Cardiac muscle cell (in vitro differentiated cells and primary cell): ENCODE results near the gene PEX11A. TPM values are rescaled to one million over a fixed set of nuclear protein-coding genes. Genes with fewer than 3 reads are reported as not detected.

Experiments used
- DNase-seq, 2 donors: peaks; one replicate each; pipeline versions ENCODE4 v3.0.0 to v3.0.0-alpha.2; 2010 to 2017; ENCODE audit warnings: low read depth in 1 of 2, low spot score in 1 of 2
- H3K27ac ChIP-seq: fragments of 200-600 bp; sonication (generic); 2 replicates; pipeline ENCODE4 v1.5.1; 2016
- H3K27me3 ChIP-seq: fragments of 200-600 bp; sonication (generic); 2 replicates; pipeline ENCODE4 v1.6.0; 2016; ENCODE audit warnings: control low read depth
- H3K36me3 ChIP-seq: fragments of 200-600 bp; sonication (generic); 2 replicates; pipeline ENCODE4 v1.5.1; 2016; ENCODE audit warnings: control low read depth
- H3K4me1 ChIP-seq: fragments of 200-600 bp; sonication (generic); 2 replicates; pipeline ENCODE4 v1.8.1; 2017; ENCODE audit warnings: low read depth, mild to moderate bottlenecking, mixed run types
- H3K4me3 ChIP-seq: fragments of 200-600 bp; sonication (generic); 2 replicates; pipeline ENCODE4 v1.5.1; 2016; ENCODE audit warnings: mild to moderate bottlenecking
- H3K9me3 ChIP-seq: fragments of 200-600 bp; sonication (generic); 2 replicates; pipeline ENCODE4 v1.5.1; 2017; ENCODE audit warnings: low read depth, mild to moderate bottlenecking, control low read depth
- polyA plus RNA-seq: library from polyadenylated mRNA; unstranded; fragments of >200 nt; fragmentation: Nextera tagmentation; extraction: Ambion mirVana; gene quantifications from 2 replicates; pipeline ENCODE4 v1.2.1, GENCODE V29; 2016
- total RNA-seq: library from RNA; depleted of rRNA; stranded (reverse); fragments of >200 nt; gene quantifications from 2 replicates; pipeline ENCODE4 v1.2.3, GENCODE V29; 2016
- TF ChIP-seq, protein P1 (sequence below): IDR thresholded peaks from 2 replicates; pipeline ENCODE4 v1.5.1; 2012; ENCODE audit warnings: low read depth, mild to moderate bottlenecking, low read length

The PEX11A gene
- total and polyA plus RNA-seq, 2 experiments from 2014 or later = 5.9 to 12.0 TPM

DNA sequence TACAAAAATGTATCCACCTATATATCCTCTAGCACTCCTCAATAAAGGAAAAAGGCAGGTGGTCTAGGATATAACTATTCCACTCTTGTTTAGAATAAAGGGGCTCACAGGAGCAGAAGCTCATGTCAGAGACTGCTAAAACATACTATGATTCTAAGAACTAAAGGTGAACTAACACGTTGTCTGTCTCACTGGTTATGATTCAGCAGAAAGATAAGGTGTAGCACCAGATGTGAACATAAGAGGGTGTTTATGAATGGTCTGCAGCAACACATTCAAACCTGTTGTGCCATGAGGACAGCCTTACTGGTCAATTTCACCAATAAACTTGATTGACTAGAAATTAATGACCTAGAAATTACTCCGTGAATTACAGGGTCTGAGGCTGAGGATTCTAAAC is 4.6 kb downstream of the PEX11A start:
- no peaks in the 10 kb centered on the region for H3K9me3 ChIP-seq
- DNase-seq = no peak
- peaks cover 3% of the 10 kb centered on the region for H3K36me3 ChIP-seq
- H3K27me3 ChIP-seq = no peaks in the 10 kb centered on the region
- H3K27ac ChIP-seq = no peak overlapping the region
- TF ChIP-seq, protein P1, sequence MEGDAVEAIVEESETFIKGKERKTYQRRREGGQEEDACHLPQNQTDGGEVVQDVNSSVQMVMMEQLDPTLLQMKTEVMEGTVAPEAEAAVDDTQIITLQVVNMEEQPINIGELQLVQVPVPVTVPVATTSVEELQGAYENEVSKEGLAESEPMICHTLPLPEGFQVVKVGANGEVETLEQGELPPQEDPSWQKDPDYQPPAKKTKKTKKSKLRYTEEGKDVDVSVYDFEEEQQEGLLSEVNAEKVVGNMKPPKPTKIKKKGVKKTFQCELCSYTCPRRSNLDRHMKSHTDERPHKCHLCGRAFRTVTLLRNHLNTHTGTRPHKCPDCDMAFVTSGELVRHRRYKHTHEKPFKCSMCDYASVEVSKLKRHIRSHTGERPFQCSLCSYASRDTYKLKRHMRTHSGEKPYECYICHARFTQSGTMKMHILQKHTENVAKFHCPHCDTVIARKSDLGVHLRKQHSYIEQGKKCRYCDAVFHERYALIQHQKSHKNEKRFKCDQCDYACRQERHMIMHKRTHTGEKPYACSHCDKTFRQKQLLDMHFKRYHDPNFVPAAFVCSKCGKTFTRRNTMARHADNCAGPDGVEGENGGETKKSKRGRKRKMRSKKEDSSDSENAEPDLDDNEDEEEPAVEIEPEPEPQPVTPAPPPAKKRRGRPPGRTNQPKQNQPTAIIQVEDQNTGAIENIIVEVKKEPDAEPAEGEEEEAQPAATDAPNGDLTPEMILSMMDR = no peak
- H3K4me3 ChIP-seq = no peak overlapping the region
- no peaks in the 10 kb centered on the region for H3K4me1 ChIP-seq

- H3K4me3 ChIP-seq = no peak overlapping the region
- H3K9me3 ChIP-seq = no peaks in the 10 kb centered on the region
- peaks cover 3% of the 10 kb centered on the region for H3K36me3 ChIP-seq
- H3K4me1 ChIP-seq = no peaks in the 10 kb centered on the region
- no peak for DNase-seq
- H3K27me3 ChIP-seq = no peaks in the 10 kb centered on the region
- TF ChIP-seq, protein P1 = no peak
- no peak overlapping the region for H3K27ac ChIP-seq
These were observed 9.4 kb downstream of the PEX11A start for GRCh38 chr15:89681146-89681545.

DNA sequence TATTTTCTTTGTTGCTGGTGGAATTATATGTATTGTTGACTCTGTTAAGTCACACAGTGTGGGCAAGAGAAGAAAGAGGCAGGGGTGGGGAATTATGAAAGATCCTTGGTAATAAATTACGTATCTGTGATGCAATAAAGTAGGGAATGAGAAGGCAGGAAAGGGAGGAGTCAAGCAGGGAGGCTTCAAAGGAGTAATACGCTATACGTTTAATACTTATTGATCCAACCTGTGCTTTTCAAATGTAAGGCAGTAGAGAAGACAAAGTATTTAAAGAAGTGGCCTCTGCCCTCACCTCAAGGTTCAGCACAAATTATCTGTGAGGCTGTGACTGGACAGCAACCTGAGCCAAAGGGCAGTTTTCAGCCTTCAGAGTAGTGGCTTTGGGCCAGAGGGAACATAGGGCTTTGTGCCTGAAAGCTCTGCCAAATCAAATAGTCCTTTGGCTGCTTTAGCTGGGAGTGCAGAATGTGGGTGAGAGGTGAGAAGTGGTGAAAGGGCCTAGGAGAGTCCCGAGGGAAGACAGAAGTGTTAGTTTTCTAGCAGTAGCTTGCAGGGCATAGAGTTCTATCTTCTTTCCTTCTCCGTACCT is 10.2 kb downstream of the PEX11A start:
- no peaks in the 10 kb centered on the region for H3K27me3 ChIP-seq
- no peaks in the 10 kb centered on the region for H3K9me3 ChIP-seq
- TF ChIP-seq, protein P1 = no peak
- DNase-seq = peak in 1 of 2 donors; percentile 97
- H3K36me3 ChIP-seq = peaks cover 3% of the 10 kb centered on the region
- no peaks in the 10 kb centered on the region for H3K4me1 ChIP-seq
- H3K27ac ChIP-seq = no peak overlapping the region
- no peak overlapping the region for H3K4me3 ChIP-seq

- Histone ChIP-seq H3K4me3 (no peak within 1 kb of the TSS), H3K4me1 (no peaks in the 10 kb centered on the region), H3K36me3 (peaks cover 1% of the 10 kb centered on the region), H3K9me3 (no peaks in the 10 kb centered on the region), H3K27me3 (no peaks in the 10 kb centered on the region), H3K27ac (no peak within 1 kb of the TSS)
- TF ChIP-seq, protein P1 = no peak
- no peak for DNase-seq
These were observed 11.3 kb downstream of the PEX11A start, which contains the start of gene PLIN1 for GRCh38 chr15:89679212-89679611. Gene PLIN1 (minus strand): TSS chr15:89679367. CDS start chr15:89677489, 1,878 bp downstream.

- H3K4me3 ChIP-seq = no peak overlapping the region
- DNase-seq = no peak
- TF ChIP-seq, protein P1 = no peak
- H3K4me1 ChIP-seq = no peaks in the 10 kb centered on the region
- no peaks in the 10 kb centered on the region for H3K27me3 ChIP-seq
- H3K9me3 ChIP-seq = no peaks in the 10 kb centered on the region
- H3K27ac ChIP-seq = no peak overlapping the region
- H3K36me3 ChIP-seq = no peaks in the 10 kb centered on the region
These were observed 13.2 kb downstream of the PEX11A start for GRCh38 chr15:89677381-89677780.
